H1 (cell line): Measurements from ENCODE around the gene RBM38. TPM values are rescaled to one million over a fixed set of nuclear protein-coding genes. Genes with fewer than 3 reads are reported as not detected.

Experiments used
- CTCF ChIA-PET: fragments of 300-600 bp; sonication (Branson Sonifier 250); formaldehyde crosslinking; loops from one replicate; lab custom pipeline; 2021; ENCODE audit not compliant: partially characterized antibody; lab: Charles Lee
- POLR2A ChIA-PET: fragments of 300-600 bp; sonication (Branson Sonifier 250); formaldehyde crosslinking; loops from one replicate; lab custom pipeline; 2021; ENCODE audit warnings: inconsistent platforms; ENCODE audit not compliant: partially characterized antibody; lab: Charles Lee
- DNase-seq, 2 experiments: peaks; one replicate each; pipeline versions ENCODE4 v3.0.0 to v3.0.0-alpha.2; 2010 to 2022; ENCODE audit warnings: low spot score in 2 of 2, low read depth in 1 of 2, mixed read lengths in 1 of 2
- FAIRE-seq: peaks from 2 replicates; lab custom pipeline; 2011; peaks lifted over from hg19 to GRCh38; lab: Jason Lieb, UNC
- H2AFZ ChIP-seq: 2 replicates; pipeline ENCODE4 v1.8.1; 2012; ENCODE audit warnings: low read length, inconsistent platforms
- H2AK5ac ChIP-seq: 2 replicates; pipeline ENCODE4 v1.6.1; 2013; ENCODE audit warnings: low read depth, low read length
- H2BK120ac ChIP-seq: replicated peaks from 2 replicates; pipeline ENCODE3; 2013; ENCODE audit warnings: low read depth, low read length, inconsistent platforms
- H2BK12ac ChIP-seq: 2 replicates; pipeline ENCODE4 v1.6.1; 2013; ENCODE audit warnings: low read depth, low read length
- H2BK15ac ChIP-seq: 2 replicates; pipeline ENCODE4 v1.6.1; 2013; ENCODE audit warnings: low read length
- H2BK20ac ChIP-seq: 2 replicates; pipeline ENCODE4 v1.6.1; 2013; ENCODE audit warnings: low read length
- H2BK5ac ChIP-seq: 2 replicates; pipeline ENCODE4 v1.6.1; 2013; ENCODE audit warnings: low read depth, low read length
- H3K14ac ChIP-seq: 2 replicates; pipeline ENCODE4 v1.6.1; 2013; ENCODE audit warnings: inconsistent platforms; ENCODE audit not compliant: insufficient read length
- H3K18ac ChIP-seq: 2 replicates; pipeline ENCODE4 v1.6.1; 2013; ENCODE audit warnings: low read length; ENCODE audit errors: extremely low read depth
- H3K23ac ChIP-seq: 2 replicates; pipeline ENCODE4 v1.6.1; 2013; ENCODE audit warnings: inconsistent platforms; ENCODE audit not compliant: insufficient read length
- H3K23me2 ChIP-seq: 2 replicates; pipeline ENCODE4 v1.6.1; 2013; ENCODE audit warnings: low read depth, low read length
- H3K27ac ChIP-seq: 2 replicates; pipeline ENCODE4 v1.6.1; 2011; ENCODE audit warnings: low read depth, low read length, inconsistent platforms
- H3K27me3 ChIP-seq, 4 experiments: replicated peaks in 1 of 4; 1 replicate in 1 of 4; 2 replicates in 3 of 4; pipeline versions ENCODE4 v1.6.1 to v1.8.1; 2011 to 2013; ENCODE audit warnings: low read length in 3 of 4, mild to moderate bottlenecking in 3 of 4, inconsistent platforms in 2 of 4, mixed read lengths in 2 of 4, moderate library complexity in 1 of 4; ENCODE audit not compliant: control insufficient read depth in 3 of 4, insufficient read depth in 3 of 4; ENCODE audit errors: extremely low read depth in 1 of 4
- H3K36me3 ChIP-seq, 4 experiments: 2 replicates each; pipeline versions ENCODE4 v1.6.1 to v1.8.1; 2011 to 2013; ENCODE audit warnings: mild to moderate bottlenecking in 4 of 4, low read length in 3 of 4, moderate library complexity in 2 of 4, control low read depth in 1 of 4, inconsistent platforms in 1 of 4; ENCODE audit not compliant: insufficient read depth in 4 of 4, control insufficient read depth in 2 of 4
- H3K4ac ChIP-seq: replicated peaks from 2 replicates; pipeline ENCODE3; 2013; ENCODE audit warnings: low read length, low read depth, mixed read lengths, inconsistent platforms; ENCODE audit not compliant: insufficient read length
- H3K4me1 ChIP-seq, 4 experiments: replicated peaks in 1 of 4; 1 replicate in 1 of 4; 2 replicates in 3 of 4; pipeline versions ENCODE4 v1.6.1 to v1.8.1; 2011 to 2013; ENCODE audit warnings: low read length in 3 of 4, inconsistent platforms in 2 of 4, mixed read lengths in 1 of 4; ENCODE audit not compliant: insufficient read depth in 4 of 4, control insufficient read depth in 3 of 4
- H3K4me2 ChIP-seq, 2 experiments: 2 replicates each; pipeline versions ENCODE4 v1.6.1 to v1.8.1; 2011 to 2013; ENCODE audit warnings: low read depth in 2 of 2, low read length in 2 of 2, control low read depth in 1 of 2, inconsistent platforms in 1 of 2, mild to moderate bottlenecking in 1 of 2; ENCODE audit not compliant: insufficient read depth in 1 of 2
- H3K4me3 ChIP-seq, 4 experiments: fragments of 200-600, 300-600 bp in 1 of 4; sonication (generic), shearing (Covaris generic), sonication (Bioruptor Twin) in 1 of 4; 2 replicates each; pipeline versions ENCODE4 v1.5.1 to v1.8.1; 2011 to 2016; ENCODE audit warnings: low read length in 4 of 4, low read depth in 3 of 4, control low read depth in 2 of 4, inconsistent platforms in 2 of 4, mild to moderate bottlenecking in 2 of 4, mixed read lengths in 1 of 4, moderate library complexity in 1 of 4; ENCODE audit not compliant: insufficient read depth in 2 of 4; ENCODE audit errors: extremely low read depth in 1 of 4
- H3K56ac ChIP-seq: replicated peaks from 2 replicates; pipeline ENCODE3; 2013; ENCODE audit warnings: low read depth, mild to moderate bottlenecking, mixed read lengths, low read length, inconsistent platforms; ENCODE audit not compliant: insufficient read length
- H3K79me1 ChIP-seq: 2 replicates; pipeline ENCODE4 v1.6.1; 2013; ENCODE audit warnings: low read depth, low read length, control low read depth
- H3K79me2 ChIP-seq, 2 experiments: 2 replicates each; pipeline versions ENCODE4 v1.6.1 to v1.8.1; 2012 to 2013; ENCODE audit warnings: low read length in 2 of 2, mild to moderate bottlenecking in 2 of 2, inconsistent platforms in 1 of 2; ENCODE audit not compliant: insufficient read depth in 2 of 2, control insufficient read depth in 1 of 2
- H3K9ac ChIP-seq, 4 experiments: replicated peaks in 1 of 4; 1 replicate in 1 of 4; 2 replicates in 3 of 4; pipeline versions ENCODE4 v1.6.1 to v1.8.1; 2011 to 2013; ENCODE audit warnings: low read depth in 3 of 4, low read length in 3 of 4, control low read depth in 2 of 4, mild to moderate bottlenecking in 2 of 4, moderate library complexity in 2 of 4, inconsistent platforms in 1 of 4; ENCODE audit errors: extremely low read depth in 1 of 4
- H3K9me3 ChIP-seq, 2 experiments: 2 replicates each; pipeline versions ENCODE4 v1.6.1 to v1.8.1; 2012 to 2013; ENCODE audit warnings: mild to moderate bottlenecking in 2 of 2, moderate library complexity in 2 of 2, control low read depth in 1 of 2, inconsistent platforms in 1 of 2, low read depth in 1 of 2, low read length in 1 of 2, mixed read lengths in 1 of 2; ENCODE audit not compliant: insufficient read depth in 2 of 2
- H4K20me1 ChIP-seq, 2 experiments: replicated peaks in 1 of 2; 2 replicates each; pipeline versions ENCODE3 to v1.8.1; 2011 to 2013; ENCODE audit warnings: inconsistent platforms in 2 of 2, low read length in 2 of 2, mild to moderate bottlenecking in 1 of 2; ENCODE audit not compliant: insufficient read depth in 2 of 2, control insufficient read depth in 1 of 2
- H4K5ac ChIP-seq: 2 replicates; pipeline ENCODE4 v1.6.1; 2013; ENCODE audit warnings: low read length, low read depth, mixed read lengths, inconsistent platforms; ENCODE audit not compliant: insufficient read length
- H4K8ac ChIP-seq: 2 replicates; pipeline ENCODE4 v1.8.0; 2013; ENCODE audit warnings: mild to moderate bottlenecking, moderate library complexity, low read length, inconsistent platforms; ENCODE audit not compliant: insufficient read depth; ENCODE audit errors: extremely low read depth
- H4K91ac ChIP-seq: replicated peaks from 2 replicates; pipeline ENCODE3; 2013; ENCODE audit warnings: low read length, mixed read lengths, inconsistent platforms; ENCODE audit not compliant: insufficient read length
- BCL11A ChIP-seq, 2 experiments: IDR thresholded peaks; one replicate each; pipeline ENCODE4 v1.6.1; 2011; ENCODE audit warnings: low read depth in 2 of 2, low read length in 2 of 2, mild to moderate bottlenecking in 2 of 2
- CREB1 ChIP-seq: IDR thresholded peaks from 2 replicates; pipeline ENCODE4 v1.6.1; 2012; ENCODE audit warnings: inconsistent platforms
- PHF8 ChIP-seq: fragments of 200-600 bp; sonication (generic); conservative IDR thresholded peaks from 2 replicates; pipeline ENCODE4 v1.7.1; 2012; ENCODE audit warnings: low read depth, mild to moderate bottlenecking, inconsistent platforms, low read length, moderate library complexity
- WGBS, 2 experiments: shearing (Covaris generic) in 1 of 2; methylation state at CpG; one replicate each; pipeline versions ENCODE4 v1.1.6 to v1.1.7; 2013 to 2015; ENCODE audit warnings: low lambda C conversion rate in 2 of 2, mixed read lengths in 2 of 2, inconsistent platforms in 1 of 2, low coverage in 1 of 2, missing lambda C conversion rate in 1 of 2; ENCODE audit not compliant: insufficient replicate concordance in 2 of 2, insufficient coverage in 1 of 2, insufficient read length in 1 of 2; ENCODE audit errors: extremely low coverage in 1 of 2, missing lambda C conversion rate in 1 of 2; 5-methylcytosine and 5-hydroxymethylcytosine counted together
- polyA plus RNA-seq, 7 experiments: library from polyadenylated mRNA; depleted of rRNA in 3 of 7; stranded (reverse) in 5 of 7; unstranded in 2 of 7; fragments of >200 nt in 5 of 7; fragments of 200-250 nt in 2 of 7; gene quantifications; 1 replicate in 5 of 7; 2 replicates in 1 of 7; 4 replicates in 1 of 7; pipeline versions ENCODE4 v1.2.1 to v1.2.3, GENCODE V29; 2011 to 2013; ENCODE audit warnings: missing spikeins in 2 of 7, mixed read lengths in 2 of 7
- total RNA-seq: library from RNA; stranded (reverse); fragmentation: NEBNext Ultra II Directional; extraction: Animal tissue kit (Norgen Biotek cat#: 25700); gene quantifications from 2 replicates; pipeline ENCODE4 v1.2.1, GENCODE V29; 2021

RBM38 gene
- total and polyA plus RNA-seq, 2 of the 8 experiments (the other 6 are each of a cell fraction or from before 2014, with no cell fraction given) = 57.7 to 109 TPM

- Histone ChIP-seq H2BK20ac (no peak overlapping the region), H3K56ac (no peak overlapping the region), H3K4me2 (no peak overlapping the region), H3K27ac (no peak overlapping the region), H2BK5ac (no peak overlapping the region), H3K23me2 (peaks cover 4% of the 10 kb centered on the region; the same call in 1 of the 2 replicates), H3K36me3 (peaks cover 2 to 17% (median 10%) of the 10 kb centered on the region in 4 experiments; a peak in 6 of 8 replicates), H4K91ac (no peak overlapping the region), H2BK15ac (no peak overlapping the region), H3K14ac (no peak overlapping the region), H2AFZ (no peak overlapping the region), H3K79me1 (no peaks in the 10 kb centered on the region), H3K18ac (no peak overlapping the region), H3K23ac (no peak overlapping the region), H4K20me1 (peaks cover 2 to 11% of the 10 kb centered on the region in 2 experiments), H3K79me2 (no peaks in the 10 kb centered on the region), H2AK5ac (no peak overlapping the region), H4K5ac (no peak overlapping the region), H3K9ac (no peak overlapping the region), H3K4me3 (no peak overlapping the region), H3K27me3 (no peaks in the 10 kb centered on the region), H2BK120ac (no peak overlapping the region), H3K4ac (no peak overlapping the region), H4K8ac (no peak overlapping the region), H3K4me1 (no peaks in the 10 kb centered on the region), H3K9me3 (no peaks in the 10 kb centered on the region), H2BK12ac (no peak overlapping the region)
- 85% methylated on average over 8 of the region's 8 CpGs; no CpG with 5 or more reads in 1 of the 2 experiments for WGBS, 2 experiments
- FAIRE-seq = no peak
- DNase-seq = no peak
- POLR2A ChIA-PET = interaction anchor here (1.0 to 2.2 kb wide), 8 partner anchors 9 to 33 kb away, joined by 3 to 11 read pairs (median 4); partner anchors contain the start of gene RBM38
- TF ChIP-seq PHF8 = no peak
- no peak for TF ChIP-seq BCL11A (IDR thresholded peaks at IDR 0.05; ENCODE audit: low read depth in 2 of 2, low read length in 2 of 2)
- no peak for TF ChIP-seq CREB1
- CTCF ChIA-PET = interaction anchor here (0.7 to 3.0 kb wide), 14 partner anchors 10 to 86 kb away, joined by 3 to 18 read pairs (median 4); no protein-coding TSS in a partner anchor
Measured at GRCh38 chr20:57412347-57413029, 21.3 kb downstream of the RBM38 start.
